Cardiac fibroblast (primary cell): Measurements from ENCODE around the gene GDPD5.

Experiments used
- DNase-seq, 2 donors: peaks; one replicate each; pipeline versions ENCODE4 v3.0.0 to v3.0.0-alpha.2; 2010; ENCODE audit warnings: low read depth in 2 of 2
- H3K4me3 ChIP-seq, 2 donors: replicated peaks in 1 of 2; 1 replicate in 1 of 2; 2 replicates in 1 of 2; pipeline ENCODE4 v1.5.1; 2011; ENCODE audit warnings: low read depth in 2 of 2, low read length in 2 of 2, mild to moderate bottlenecking in 2 of 2, moderate library complexity in 1 of 2
- CTCF ChIP-seq: IDR thresholded peaks from one replicate; pipeline ENCODE4 v1.5.1; 2011; ENCODE audit warnings: low read depth, mild to moderate bottlenecking, low read length, inconsistent platforms

GDPD5 gene

GRCh38 chr11:75507571-75507970 lies 18.2 kb downstream of the GDPD5 start:
- DNase-seq = no peak
- no peak overlapping the region for H3K4me3 ChIP-seq
- TF ChIP-seq CTCF = no peak

GRCh38 chr11:75506827-75507226 lies 18.9 kb downstream of the GDPD5 start:
- no peak overlapping the region for H3K4me3 ChIP-seq
- DNase-seq = no peak
- no peak for TF ChIP-seq CTCF

GRCh38 chr11:75505916-75506692 lies 19.6 kb downstream of the GDPD5 start:
- DNase-seq = no peak
- TF ChIP-seq CTCF = no peak
- no peak overlapping the region for H3K4me3 ChIP-seq

GRCh38 chr11:75504501-75504900 lies 21.2 kb downstream of the GDPD5 start:
- no peak overlapping the region for H3K4me3 ChIP-seq
- no peak for DNase-seq
- TF ChIP-seq CTCF = no peak

GRCh38 chr11:75503531-75504099 lies 22.1 kb downstream of the GDPD5 start:
- H3K4me3 ChIP-seq = no peak overlapping the region
- no peak for DNase-seq
- TF ChIP-seq CTCF = no peak

GRCh38 chr11:75502138-75502537 lies 23.6 kb downstream of the GDPD5 start:
- TF ChIP-seq CTCF = no peak
- DNase-seq = peak in 1 of 2 donors; percentile 35
- no peak overlapping the region for H3K4me3 ChIP-seq
